ENCODE results near the gene SH3BP4.

DNA sequence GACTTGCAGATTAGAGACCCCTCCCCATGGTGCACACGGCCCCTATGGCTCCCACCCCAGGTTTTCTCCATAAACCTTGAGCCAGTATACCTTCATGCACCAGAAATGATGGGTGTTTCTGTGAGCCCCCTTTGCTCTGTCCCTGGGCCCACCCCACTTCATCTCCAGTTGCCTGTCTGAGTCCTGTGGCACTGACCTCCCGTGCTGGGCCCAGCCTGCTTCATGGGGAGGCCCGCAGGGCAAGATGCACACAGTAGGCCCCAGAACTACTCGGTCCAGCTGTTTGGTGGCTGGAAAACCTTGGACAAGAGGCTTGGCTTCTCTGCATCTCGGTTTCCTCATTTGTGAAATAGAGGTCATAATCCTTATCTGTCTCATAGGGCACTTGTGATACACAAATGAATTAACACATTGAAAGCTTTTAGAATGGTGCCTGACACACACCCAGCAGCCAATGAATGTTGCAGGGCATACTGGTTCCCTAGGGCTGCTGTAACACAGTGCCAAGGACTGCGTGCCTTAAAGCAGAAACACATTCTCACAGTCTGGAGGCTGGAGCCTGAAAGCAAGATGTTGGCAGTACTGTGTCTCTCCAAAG lies 58.4 kb downstream of the SH3BP4 start:
- TF ChIP-seq CTCF (IDR thresholded peaks at IDR 0.05 in 2 of 3, conservative IDR thresholded peaks at IDR 0.05 in 1 of 3; ENCODE audit: control insufficient read depth in 2 of 3, extremely low read depth in 1 of 3, insufficient read depth in 1 of 3, low read depth in 3 of 3, low read length in 3 of 3) (no peak), GATAD2B (conservative IDR thresholded peaks at IDR 0.05; ENCODE audit: low read depth) (no peak), POLR2AphosphoS5 (IDR thresholded peaks at IDR 0.05; ENCODE audit: low read length) (no peak), PBX3 (IDR thresholded peaks at IDR 0.05; ENCODE audit: insufficient replicate concordance, low read depth, low read length) (no peak), MTA3 (IDR thresholded peaks at IDR 0.05; ENCODE audit: borderline replicate concordance, low read length) (no peak), ZNF274 (IDR thresholded peaks at IDR 0.05; ENCODE audit: insufficient read depth, insufficient read length) (no peak), MYC (IDR thresholded peaks at IDR 0.05; ENCODE audit: insufficient read depth, insufficient read length, insufficient replicate concordance, low read length, severe bottlenecking) (no peak)

Data from GM12878 (cell line).